Hepatocyte (in vitro differentiated cells): ENCODE measurements around the gene ACR.

ENCODE experiments used
- CTCF ChIP-seq: fragments of 200-600 bp; sonication (generic); IDR thresholded peaks from 2 replicates; pipeline ENCODE4 v1.5.1; 2016; ENCODE audit warnings: antibody characterized with exemption, mild to moderate bottlenecking; ENCODE audit not compliant: poor library complexity
- EZH2 ChIP-seq: fragments of 200-600 bp; sonication (generic); IDR thresholded peaks from 2 replicates; pipeline ENCODE4 v1.6.1; 2016; ENCODE audit warnings: antibody characterized with exemption, mild to moderate bottlenecking, borderline replicate concordance
- EZH2phosphoT487 ChIP-seq: fragments of 200-600 bp; sonication (generic); IDR thresholded peaks from one replicate; pipeline ENCODE4 v1.6.1; 2018; ENCODE audit warnings: antibody characterized with exemption, mild to moderate bottlenecking, low read depth, moderate library complexity; ENCODE audit not compliant: unreplicated experiment, severe bottlenecking

- TF ChIP-seq EZH2: no peak
- TF ChIP-seq CTCF: no peak
- TF ChIP-seq EZH2phosphoT487: no peak
These were observed 15.8 kb upstream of the ACR start for GRCh38 chr22:50722048-50722701.
